GM12878 (cell line): ENCODE results near the gene BTBD9.

ENCODE experiments used
- CTCF ChIP-seq, 3 experiments: IDR thresholded peaks in 2 of 3; conservative IDR thresholded peaks in 1 of 3; 2 replicates each; pipeline ENCODE4 v1.5.1; 2011; ENCODE audit warnings: low read depth in 3 of 3, low read length in 3 of 3, mild to moderate bottlenecking in 3 of 3, control low read depth in 2 of 3, moderate library complexity in 2 of 3, inconsistent platforms in 1 of 3, mixed read lengths in 1 of 3; ENCODE audit not compliant: control insufficient read depth in 2 of 3, insufficient read depth in 1 of 3; ENCODE audit errors: extremely low read depth in 1 of 3
- ELK1 ChIP-seq: IDR thresholded peaks from 2 replicates; pipeline ENCODE4 v1.6.1; 2012; ENCODE audit warnings: low read depth, low read length, improper control_type of control experiment
- EZH2 ChIP-seq: IDR thresholded peaks from 2 replicates; pipeline ENCODE4 v1.6.1; 2012; ENCODE audit warnings: low read depth, mild to moderate bottlenecking, control low read depth, inconsistent platforms, low read length, borderline replicate concordance; ENCODE audit not compliant: control insufficient read depth
- HDAC6 ChIP-seq: fragments of 200-600 bp; sonication (generic); IDR thresholded peaks from one replicate; pipeline ENCODE4 v1.8.0; 2017; ENCODE audit warnings: antibody characterized with exemption; ENCODE audit not compliant: unreplicated experiment
- MEF2A ChIP-seq: IDR thresholded peaks from 2 replicates; pipeline ENCODE4 v1.6.1; 2011; ENCODE audit warnings: low read depth, mild to moderate bottlenecking, low read length, moderate library complexity; ENCODE audit not compliant: insufficient read depth
- NR2F1 ChIP-seq: fragments of 450-650 bp; conservative IDR thresholded peaks from 2 replicates; pipeline ENCODE4 v1.6.1; 2017; ENCODE audit warnings: mild to moderate bottlenecking
- PAX5 ChIP-seq: IDR thresholded peaks from 2 replicates; pipeline ENCODE4 v1.6.1; 2011; ENCODE audit warnings: low read depth, low read length, borderline replicate concordance
- POLR2A ChIP-seq: IDR thresholded peaks from 2 replicates; pipeline ENCODE4 v1.6.1; 2011; ENCODE audit warnings: low read depth, mild to moderate bottlenecking, low read length
- POLR2AphosphoS5 ChIP-seq: IDR thresholded peaks from 2 replicates; pipeline ENCODE4 v1.6.1; 2011; ENCODE audit warnings: mild to moderate bottlenecking, low read length, inconsistent platforms
- TCF12 ChIP-seq: IDR thresholded peaks from 2 replicates; pipeline ENCODE4 v1.6.1; 2011; ENCODE audit warnings: low read depth, mild to moderate bottlenecking, low read length
- USF2 ChIP-seq: IDR thresholded peaks from 2 replicates; pipeline ENCODE4 v1.6.1; 2011; ENCODE audit warnings: low read depth, low read length, improper control_type of control experiment, borderline replicate concordance
- YY1 ChIP-seq: IDR thresholded peaks from 2 replicates; pipeline ENCODE4 v1.6.1; 2011; ENCODE audit warnings: low read depth, mild to moderate bottlenecking, low read length
- TF ChIP-seq, protein P1 (sequence below): fragments of 450-650 bp; IDR thresholded peaks from 2 replicates; pipeline ENCODE4 v1.6.1; 2016; ENCODE audit warnings: mild to moderate bottlenecking
- TF ChIP-seq, protein P2 (sequence below): IDR thresholded peaks from 2 replicates; pipeline ENCODE4 v1.6.1; 2011; ENCODE audit warnings: mild to moderate bottlenecking, low read depth, low read length, moderate library complexity; ENCODE audit not compliant: insufficient replicate concordance

DNA sequence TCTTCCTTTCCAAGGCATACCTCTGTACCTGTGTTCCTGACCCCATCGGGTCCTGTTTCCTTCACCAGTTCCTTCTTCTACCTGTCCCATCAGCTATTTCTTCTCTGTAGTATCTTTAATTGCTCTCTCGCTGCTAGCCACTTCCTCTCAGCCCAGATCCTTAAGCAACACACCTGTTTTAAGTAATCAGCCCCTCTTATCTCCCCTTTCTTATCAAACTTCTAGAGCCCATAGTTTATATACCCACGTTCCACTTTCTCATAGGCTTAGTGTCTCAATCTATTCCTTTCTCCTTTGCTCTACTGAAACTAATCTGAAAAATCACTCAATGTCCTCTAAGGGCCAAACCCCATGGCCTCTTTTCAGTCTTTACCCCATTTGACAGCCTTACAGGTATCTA lies 239.6 kb downstream of the BTBD9 start:
- TF ChIP-seq CTCF (IDR thresholded peaks at IDR 0.05 in 2 of 3, conservative IDR thresholded peaks at IDR 0.05 in 1 of 3; ENCODE audit: control insufficient read depth in 2 of 3, extremely low read depth in 1 of 3, insufficient read depth in 1 of 3, low read depth in 3 of 3, low read length in 3 of 3) (no peak), POLR2AphosphoS5 (no peak), HDAC6 (no peak), PAX5 (no peak), ELK1 (no peak), TCF12 (no peak), NR2F1 (no peak), EZH2 (no peak), MEF2A (no peak), POLR2A (no peak), YY1 (no peak), USF2 (no peak)
- TF ChIP-seq, protein P1, sequence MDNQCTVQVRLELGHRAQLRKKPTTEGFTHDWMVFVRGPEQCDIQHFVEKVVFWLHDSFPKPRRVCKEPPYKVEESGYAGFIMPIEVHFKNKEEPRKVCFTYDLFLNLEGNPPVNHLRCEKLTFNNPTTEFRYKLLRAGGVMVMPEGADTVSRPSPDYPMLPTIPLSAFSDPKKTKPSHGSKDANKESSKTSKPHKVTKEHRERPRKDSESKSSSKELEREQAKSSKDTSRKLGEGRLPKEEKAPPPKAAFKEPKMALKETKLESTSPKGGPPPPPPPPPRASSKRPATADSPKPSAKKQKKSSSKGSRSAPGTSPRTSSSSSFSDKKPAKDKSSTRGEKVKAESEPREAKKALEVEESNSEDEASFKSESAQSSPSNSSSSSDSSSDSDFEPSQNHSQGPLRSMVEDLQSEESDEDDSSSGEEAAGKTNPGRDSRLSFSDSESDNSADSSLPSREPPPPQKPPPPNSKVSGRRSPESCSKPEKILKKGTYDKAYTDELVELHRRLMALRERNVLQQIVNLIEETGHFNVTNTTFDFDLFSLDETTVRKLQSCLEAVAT: no peak
- TF ChIP-seq, protein P2, sequence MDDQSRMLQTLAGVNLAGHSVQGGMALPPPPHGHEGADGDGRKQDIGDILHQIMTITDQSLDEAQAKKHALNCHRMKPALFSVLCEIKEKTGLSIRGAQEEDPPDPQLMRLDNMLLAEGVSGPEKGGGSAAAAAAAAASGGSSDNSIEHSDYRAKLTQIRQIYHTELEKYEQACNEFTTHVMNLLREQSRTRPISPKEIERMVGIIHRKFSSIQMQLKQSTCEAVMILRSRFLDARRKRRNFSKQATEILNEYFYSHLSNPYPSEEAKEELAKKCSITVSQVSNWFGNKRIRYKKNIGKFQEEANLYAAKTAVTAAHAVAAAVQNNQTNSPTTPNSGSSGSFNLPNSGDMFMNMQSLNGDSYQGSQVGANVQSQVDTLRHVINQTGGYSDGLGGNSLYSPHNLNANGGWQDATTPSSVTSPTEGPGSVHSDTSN: no peak
